Prostate gland (tissue), 2 donors: ENCODE results near the gene GINS2.

Source experiments
- POLR2A ChIP-seq: fragments of 450-650 bp; IDR thresholded peaks from one replicate; pipeline ENCODE4 v1.6.1; 2016; ENCODE audit warnings: antibody characterized with exemption, mild to moderate bottlenecking
- POLR2AphosphoS5 ChIP-seq: sonication (generic); formaldehyde crosslinking; IDR thresholded peaks from one replicate; pipeline ENCODE4 v1.6.1; 2017; ENCODE audit warnings: antibody characterized with exemption
- TF ChIP-seq, protein P1 (sequence below), 4 experiments: fragments of 200-600 bp in 2 of 4; fragments of 450-650 bp in 2 of 4; sonication (generic) in 2 of 4; IDR thresholded peaks; 1 replicate in 3 of 4; 2 replicates in 1 of 4; pipeline ENCODE4 v1.5.1; 2016 to 2019; ENCODE audit warnings: antibody characterized with exemption in 4 of 4, mild to moderate bottlenecking in 2 of 4, moderate library complexity in 2 of 4

DNA sequence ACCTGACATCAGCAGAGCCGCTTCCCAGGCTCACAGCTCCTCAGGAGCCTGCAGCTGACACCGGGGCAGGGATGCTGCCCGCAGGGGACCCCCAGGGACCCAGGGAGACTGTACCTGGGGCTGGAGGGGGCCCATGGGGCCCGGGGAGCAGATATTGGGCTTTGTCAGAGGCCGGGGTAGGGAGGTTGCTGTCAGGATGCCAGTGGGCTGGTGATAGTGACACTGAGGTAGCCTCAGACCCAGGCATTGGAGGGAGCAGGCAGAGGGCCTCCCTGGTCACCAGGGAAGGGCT lies 60.5 kb downstream of the GINS2 start:
- TF ChIP-seq, protein P1, sequence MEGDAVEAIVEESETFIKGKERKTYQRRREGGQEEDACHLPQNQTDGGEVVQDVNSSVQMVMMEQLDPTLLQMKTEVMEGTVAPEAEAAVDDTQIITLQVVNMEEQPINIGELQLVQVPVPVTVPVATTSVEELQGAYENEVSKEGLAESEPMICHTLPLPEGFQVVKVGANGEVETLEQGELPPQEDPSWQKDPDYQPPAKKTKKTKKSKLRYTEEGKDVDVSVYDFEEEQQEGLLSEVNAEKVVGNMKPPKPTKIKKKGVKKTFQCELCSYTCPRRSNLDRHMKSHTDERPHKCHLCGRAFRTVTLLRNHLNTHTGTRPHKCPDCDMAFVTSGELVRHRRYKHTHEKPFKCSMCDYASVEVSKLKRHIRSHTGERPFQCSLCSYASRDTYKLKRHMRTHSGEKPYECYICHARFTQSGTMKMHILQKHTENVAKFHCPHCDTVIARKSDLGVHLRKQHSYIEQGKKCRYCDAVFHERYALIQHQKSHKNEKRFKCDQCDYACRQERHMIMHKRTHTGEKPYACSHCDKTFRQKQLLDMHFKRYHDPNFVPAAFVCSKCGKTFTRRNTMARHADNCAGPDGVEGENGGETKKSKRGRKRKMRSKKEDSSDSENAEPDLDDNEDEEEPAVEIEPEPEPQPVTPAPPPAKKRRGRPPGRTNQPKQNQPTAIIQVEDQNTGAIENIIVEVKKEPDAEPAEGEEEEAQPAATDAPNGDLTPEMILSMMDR (IDR thresholded peaks at IDR 0.05), result no peak
- TF ChIP-seq POLR2A, result no peak
- no peak for TF ChIP-seq POLR2AphosphoS5
